Measurements from ENCODE around the gene TCEAL3.
"Not testable (repeated sequence)": the region's sequence is repeated elsewhere in the genome, so short reads cannot be mapped to it uniquely, and the experiment has no call there.

The TCEAL3 gene, protein sequence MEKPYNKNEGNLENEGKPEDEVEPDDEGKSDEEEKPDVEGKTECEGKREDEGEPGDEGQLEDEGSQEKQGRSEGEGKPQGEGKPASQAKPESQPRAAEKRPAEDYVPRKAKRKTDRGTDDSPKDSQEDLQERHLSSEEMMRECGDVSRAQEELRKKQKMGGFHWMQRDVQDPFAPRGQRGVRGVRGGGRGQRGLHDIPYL

DNA sequence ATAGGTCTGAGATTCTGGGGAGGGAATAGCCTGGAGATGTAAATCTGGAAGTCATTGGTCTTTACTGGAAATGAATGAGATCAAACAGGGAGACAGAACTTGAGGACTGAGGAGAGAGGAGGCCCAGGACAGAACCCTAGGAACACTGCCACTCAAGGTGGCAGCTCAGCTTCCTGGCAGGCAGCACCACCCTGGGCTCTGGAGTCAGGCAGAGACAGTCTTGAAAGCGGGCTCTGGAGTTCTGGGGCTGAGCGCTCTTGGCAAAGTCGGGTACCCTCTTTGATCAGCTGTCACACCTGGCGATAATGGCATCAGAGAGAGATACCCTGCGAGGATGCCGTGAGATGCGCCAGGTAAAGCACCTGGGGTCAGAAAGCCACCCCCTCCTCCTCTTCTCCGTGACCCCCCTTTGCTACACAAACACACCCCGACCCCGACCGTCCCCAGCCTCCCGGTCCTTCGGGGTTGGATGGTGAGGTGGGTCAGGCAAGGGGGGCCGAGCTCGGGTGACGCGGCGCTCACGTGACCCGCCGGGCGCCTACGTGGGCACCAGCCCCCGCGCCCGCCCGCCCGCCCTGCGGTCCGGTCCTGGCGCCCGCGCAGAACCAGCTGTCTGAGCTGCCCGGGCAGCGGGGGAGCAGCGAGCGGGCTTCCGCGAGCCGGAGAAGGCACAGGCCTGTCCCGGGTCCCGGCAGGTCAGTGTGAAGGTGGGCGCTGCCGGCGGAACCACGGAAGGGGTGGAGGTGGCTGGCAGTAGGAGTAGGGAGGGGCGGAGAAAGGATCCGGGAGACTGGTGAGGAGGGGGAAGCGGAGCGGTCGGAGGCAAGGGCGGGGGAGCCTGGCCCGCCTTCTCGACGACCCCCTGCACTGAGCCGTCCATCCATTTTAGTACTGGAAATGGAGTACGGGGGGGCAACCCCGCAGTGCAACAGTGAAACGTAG lies at the start of gene TCEAL3:
TCEAL3 (plus strand) TSS at position 600 of the 942 bp plus-strand sequence. CDS start 1,102 bp downstream, outside the sequence.
- peak; percentile 19 for DNase-seq

DNA sequence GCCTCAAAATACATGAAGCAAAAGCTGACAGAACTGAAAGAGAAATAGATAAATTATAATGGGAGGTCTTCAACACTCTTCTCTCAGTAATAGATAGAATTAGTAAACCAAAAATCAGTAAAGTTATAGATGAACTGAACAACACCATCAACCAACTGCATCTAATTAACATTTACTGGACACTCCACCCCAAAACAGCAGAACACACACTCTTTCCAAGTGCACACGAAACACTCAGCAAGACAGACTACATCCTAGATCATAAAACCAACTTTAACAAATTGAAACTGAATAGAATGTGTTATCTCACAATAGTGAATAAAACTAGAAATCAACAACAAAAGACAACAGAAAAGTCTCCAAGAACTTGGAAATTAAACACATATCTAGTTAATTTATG lies 47.5 kb upstream of the TCEAL3 start:
- no peak for DNase-seq

DNA sequence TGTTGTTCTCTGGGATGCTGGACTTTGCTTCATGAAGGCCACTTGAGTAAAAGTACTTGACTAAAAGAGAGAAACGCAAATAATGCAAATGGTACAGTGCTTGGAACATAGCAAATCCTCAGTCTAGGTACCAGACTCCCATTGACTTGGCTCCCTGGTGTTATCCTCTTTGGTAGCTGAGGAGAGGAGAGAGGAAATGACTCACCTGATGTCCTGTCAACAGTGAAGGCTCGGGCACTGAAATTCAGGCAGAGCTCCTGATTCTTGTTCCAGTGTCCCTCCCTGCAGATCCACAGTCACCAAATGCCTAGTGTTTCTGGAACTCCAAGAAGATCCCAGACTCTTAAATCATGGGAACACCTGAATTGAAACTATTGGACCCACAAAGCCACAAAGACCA lies 45.0 kb upstream of the TCEAL3 start:
- no peak for DNase-seq

DNA sequence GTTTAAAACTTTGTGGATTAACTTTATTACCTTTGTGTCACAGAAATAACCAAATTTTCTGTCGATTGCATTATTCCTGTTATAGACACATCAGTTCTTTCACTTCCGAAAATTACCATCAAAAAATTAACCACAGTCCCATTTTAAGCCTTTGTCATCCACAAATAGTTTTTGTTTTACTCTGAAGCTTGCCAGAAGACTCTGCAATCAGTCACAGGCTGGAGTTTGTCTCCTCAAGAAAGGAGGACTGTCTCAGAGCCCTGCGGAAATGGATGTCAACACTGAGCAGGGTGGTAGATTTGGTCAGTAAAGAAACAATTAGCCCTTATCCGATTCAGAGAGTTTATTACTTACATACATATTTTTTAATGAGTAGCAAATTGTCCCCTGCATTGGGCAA lies 42.6 kb upstream of the TCEAL3 start:
- DNase-seq: no peak

DNA sequence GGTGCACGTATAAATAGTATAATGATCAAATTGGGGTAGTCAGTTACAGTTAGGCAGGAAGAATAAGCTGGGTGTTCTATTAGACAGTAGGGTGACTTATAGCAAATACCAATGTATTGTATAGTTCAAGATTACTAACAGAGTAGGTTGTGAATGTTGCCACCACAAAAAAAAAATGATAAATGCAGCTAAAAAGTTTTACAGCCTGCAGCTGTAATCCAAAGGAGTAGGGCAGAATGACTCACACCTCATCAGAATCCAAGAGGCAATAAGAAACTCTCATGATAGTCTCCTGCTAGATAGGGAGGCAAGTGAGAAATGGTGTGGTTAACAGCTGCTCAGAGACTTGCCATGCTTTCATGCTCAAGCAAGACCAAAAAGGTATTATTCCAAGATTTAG lies 42.0 kb upstream of the TCEAL3 start:
- DNase-seq: no peak

DNA sequence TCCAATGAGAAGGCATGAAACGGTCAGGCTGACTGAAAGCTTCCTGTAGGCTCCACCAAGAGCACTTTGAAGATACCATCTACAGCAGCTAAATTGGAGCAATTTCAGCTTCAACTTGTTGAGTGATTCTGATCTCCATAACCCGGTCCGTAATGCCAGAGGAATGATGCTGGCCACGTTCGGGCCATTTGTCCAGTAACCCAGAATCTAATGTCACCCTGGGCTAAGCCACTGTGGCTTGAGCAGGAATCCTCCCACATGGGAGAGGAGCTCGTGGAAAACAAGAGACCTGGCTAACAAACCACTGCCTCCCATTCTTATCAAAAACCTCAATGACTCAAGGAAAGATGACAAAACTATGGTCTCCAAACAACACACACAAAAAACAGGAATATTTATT lies 36.6 kb upstream of the TCEAL3 start:
- DNase-seq: no peak

DNA sequence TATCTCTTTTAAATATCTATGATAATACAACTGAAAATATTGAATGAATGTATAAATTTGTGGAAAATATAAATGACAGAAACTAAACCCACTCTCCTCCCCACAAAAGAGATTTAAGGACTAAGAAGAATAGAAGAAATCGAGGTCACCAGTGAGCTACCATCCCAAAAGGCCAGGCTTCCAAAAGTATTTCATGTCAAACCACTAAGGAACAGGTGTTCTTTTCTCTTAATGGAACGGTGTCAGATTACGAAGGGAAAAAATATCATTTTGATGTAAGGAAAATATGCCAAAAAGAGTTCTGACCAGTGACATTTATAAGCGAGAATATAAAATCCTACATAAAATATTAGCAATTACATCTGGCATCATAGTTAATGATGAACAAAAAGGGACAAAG lies 36.0 kb upstream of the TCEAL3 start:
- no peak for DNase-seq

DNA sequence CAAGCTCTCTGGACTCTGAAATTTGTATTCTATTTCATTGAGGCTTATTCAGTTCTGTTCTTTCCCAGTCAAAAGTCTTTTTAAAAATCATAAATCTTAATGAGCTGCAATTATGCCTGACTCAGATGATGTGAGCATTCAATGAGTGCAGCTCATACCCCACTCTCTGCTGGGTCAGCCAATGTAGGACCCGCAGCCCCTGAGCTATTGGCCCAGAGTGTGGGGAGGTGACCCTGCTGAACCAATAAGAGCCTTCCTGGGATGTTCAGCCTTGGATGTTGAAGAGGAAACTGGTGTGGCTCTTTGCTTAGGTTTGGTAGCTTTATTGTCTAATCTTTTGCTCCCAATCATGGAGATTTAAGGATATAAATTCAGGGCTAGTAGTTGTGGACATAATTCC lies 34.6 kb upstream of the TCEAL3 start:
- no peak for DNase-seq

DNA sequence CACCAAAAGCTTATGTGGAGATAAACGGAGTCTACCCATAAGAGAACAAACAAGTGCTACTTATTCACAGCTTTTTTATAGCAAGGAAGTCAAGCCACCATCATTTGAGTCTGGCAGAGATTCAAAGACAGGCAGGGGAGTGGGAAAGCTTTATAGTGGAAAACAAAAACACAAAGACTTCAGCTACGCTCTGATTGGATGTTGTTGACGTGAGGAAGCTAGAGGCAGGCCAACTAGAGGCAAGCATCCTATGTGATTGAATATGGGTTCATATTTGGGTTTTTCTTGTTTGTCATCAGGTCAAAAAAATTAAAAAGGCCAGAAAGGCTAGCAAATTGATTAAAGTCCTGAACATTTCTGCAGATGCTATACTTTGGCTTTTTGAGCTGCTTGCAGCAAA lies 23.2 kb upstream of the TCEAL3 start:
- DNase-seq: peak; percentile 28

DNA sequence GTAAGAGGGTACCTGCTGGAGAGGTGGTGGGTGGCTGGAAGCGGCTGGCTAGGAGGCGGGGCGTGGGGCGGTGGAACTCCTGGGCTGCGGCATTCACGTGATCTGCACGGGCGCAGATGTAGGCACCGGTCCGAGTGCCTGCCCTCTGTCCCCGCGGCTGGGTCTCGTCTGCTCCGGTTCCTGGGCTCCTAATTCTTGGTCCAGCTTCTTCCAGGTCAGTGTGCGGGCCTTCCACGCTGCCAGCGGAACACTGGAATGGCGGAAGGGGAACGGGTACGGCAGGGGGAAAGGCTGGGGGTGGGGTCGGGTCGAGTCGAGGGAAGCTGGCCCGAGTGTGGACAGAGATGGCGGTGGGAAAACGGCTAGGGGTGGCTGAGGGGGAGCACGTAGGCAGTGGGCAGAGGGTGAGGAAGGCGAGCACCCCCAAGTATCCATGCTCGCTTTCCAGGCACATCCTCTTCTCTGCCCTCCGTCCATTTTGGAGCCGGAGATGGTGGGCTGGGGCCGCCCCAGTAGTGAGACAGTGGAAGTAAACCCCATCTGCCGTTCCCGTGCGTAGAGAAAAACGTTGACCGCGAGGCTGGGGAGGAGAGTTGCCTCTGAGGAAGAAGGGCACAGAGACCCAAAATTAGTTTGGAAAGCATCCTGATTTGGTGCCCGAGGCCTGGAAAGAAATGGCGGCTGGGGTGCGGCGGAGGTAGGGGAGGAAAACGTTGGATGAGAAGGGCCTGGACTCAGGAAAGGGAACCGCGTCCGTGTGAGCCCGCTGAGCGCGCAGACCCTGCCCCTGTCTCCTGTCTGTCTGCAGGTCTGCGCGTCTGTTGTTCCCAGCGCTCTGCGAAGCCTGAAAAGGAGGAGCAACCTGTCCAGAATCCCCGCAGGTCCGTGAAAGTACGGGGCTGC lies 22.1 kb upstream of the TCEAL3 start, which contains the start of gene TCEAL4:
TCEAL4 (plus strand) TSS at position 105 of the 903 bp plus-strand sequence. CDS start 1,161 bp downstream, outside the sequence.
- DNase-seq: peak; percentile 45

DNA sequence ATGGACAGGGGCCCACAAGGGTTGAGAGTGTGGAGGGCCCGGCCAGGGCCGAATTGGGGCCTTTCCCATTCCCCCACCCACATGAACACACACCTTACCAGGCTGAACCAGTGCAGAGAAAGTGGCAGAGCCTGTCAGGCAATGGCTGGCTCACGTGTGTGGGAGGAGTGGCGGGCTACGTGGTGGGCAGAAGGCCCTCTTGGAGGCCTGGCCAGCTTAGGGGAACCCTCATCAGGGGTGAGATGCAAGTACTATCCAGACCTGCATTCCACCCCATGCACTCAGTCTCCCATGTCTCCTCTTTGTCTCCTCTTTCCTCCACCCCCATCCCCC lies 21.5 kb upstream of the TCEAL3 start:
- DNase-seq: no peak

DNA sequence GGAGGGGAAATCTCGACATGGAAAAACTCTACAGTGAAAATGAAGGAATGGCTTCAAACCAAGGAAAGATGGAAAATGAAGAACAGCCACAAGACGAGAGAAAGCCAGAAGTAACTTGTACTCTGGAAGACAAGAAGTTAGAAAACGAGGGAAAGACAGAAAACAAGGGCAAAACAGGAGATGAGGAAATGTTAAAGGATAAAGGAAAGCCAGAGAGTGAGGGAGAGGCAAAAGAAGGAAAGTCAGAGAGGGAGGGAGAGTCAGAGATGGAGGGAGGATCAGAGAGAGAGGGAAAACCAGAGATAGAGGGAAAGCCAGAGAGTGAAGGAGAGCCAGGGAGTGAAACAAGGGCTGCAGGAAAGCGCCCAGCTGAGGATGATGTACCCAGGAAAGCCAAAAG lies 21.1 kb upstream of the TCEAL3 start:
- DNase-seq: no peak

DNA sequence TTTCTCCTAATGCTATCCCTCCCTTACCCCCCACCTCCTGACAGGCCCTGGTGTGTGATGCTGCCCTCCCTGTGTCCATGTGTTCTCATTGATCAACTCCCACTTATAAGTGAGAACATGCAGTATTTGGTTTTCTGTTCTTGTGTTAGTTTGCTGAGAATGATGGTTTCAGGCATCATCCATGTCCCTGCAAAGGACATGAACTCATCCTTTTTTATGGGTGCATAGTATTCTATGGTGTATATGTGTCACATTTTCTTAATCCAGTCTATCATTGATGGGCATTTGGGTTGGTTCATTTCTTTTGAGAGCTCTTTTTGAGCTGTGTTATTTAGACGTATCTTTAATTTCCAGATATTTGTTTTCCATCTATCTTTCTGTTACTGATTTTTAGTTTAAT lies 15.5 kb upstream of the TCEAL3 start:
- not testable (repeated sequence) for DNase-seq

DNA sequence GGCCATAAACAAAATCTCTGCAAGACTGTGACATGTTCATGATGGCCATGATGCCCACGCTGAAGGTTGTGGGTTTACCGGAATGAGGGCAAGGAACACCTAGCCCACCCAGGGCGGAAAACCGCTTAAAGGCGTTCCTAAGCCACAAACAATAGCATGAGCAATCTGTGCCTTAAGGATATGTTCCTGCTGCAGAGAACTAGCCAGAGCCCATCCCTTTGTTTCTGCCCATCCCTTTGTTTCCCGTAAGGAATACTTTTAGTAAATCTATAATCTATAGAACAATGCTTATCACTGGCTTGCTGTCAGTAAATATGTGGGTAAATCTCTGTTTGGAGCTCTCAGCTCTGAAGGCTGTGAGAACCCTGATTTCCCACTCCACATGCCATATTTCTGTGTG lies 12.6 kb upstream of the TCEAL3 start:
- not testable (repeated sequence) for DNase-seq

DNA sequence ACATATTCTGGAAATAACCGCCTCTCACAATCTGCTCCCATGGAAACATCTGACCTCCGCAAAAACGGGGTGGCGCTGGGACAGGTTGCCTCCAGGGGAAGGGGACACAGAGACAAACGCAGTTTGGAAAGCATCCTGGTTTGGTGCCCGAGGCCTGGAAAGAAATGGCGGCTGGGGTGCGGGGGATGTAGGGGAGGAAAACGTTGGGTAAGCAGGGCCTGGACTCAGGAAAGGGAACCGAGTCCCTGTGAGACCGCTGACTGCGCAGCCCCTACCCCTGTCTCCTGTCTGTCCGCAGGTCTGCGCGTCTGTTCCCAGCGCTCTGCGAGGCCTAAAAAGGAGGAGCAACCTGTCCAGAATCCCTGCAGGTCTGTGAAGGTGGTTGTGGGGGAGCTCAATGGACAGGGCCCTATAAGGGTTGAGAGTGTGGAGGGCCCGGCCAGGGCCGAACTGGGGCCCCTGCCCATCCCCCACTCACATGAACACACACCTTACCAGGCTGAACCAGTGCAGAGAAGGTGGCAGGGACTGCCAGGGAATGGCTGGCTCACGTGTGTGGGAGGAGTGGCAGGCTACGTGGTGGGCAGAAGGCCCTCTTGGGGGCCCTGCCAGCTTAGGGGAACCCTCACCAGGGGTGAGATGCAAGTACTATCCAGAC lies 672 bp downstream of the TCEAL3 start:
- DNase-seq: no peak

DNA sequence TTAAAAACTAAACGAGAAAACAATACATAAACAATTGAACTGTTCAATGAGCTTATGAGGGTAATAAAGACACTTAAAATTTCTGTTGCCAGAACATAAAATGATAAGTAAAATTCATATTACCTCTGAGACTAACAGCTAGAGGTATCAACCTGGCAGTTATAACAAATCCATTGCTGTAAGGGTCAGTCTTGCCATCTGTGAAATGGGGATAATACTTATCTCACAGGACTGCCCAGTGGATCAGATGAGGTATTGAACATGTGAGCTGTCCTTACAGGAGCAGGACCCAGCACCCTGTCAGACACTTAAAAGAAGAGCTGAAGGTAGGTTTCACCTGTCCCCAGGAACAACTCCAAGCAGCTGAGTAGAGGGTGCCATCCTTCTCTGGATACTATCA lies 2.5 kb downstream of the TCEAL3 start:
- DNase-seq: no peak

DNA sequence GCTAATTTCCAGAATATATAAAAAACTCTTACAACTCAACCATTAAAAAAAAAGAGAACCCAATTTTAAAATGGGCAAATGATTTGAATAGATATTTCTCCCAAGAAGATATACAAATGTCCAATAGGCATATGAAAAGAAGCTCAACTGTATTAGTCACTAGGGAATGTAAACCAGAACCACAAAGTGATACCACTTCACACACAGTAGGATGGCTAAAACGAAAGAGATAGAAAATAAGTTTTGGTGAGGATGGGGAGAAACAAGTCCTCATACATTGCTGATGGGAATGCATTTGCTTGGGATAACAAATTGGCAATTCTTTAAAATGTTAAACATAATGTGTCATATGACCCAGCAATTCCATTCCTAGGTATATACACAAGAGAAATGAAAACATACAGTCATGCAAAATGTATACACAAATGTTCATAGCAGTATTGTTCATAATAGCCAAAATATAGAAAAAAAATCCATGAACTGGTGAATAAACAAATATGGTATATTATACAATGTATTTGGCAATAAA lies 5.7 kb downstream of the TCEAL3 start:
- DNase-seq: no peak

DNA sequence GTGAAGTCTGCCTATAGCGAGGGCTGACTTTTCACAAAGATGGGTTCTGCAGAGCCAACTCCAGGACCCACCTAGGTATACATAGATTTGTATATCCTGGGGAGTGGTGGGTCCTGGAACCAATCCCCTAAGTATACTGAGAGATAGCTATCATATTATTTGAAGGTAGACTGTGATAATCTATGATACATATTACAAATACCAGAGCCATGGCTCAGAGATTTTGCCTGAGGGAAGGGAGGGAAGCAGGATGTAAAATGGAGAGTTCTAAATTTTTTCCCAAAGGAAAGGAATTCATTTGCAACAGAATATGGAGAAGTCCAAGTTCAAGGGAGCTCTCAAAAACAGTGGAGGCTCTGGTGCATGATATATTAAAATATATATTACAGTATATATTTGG lies 7.2 kb downstream of the TCEAL3 start:
- no peak for DNase-seq

DNA sequence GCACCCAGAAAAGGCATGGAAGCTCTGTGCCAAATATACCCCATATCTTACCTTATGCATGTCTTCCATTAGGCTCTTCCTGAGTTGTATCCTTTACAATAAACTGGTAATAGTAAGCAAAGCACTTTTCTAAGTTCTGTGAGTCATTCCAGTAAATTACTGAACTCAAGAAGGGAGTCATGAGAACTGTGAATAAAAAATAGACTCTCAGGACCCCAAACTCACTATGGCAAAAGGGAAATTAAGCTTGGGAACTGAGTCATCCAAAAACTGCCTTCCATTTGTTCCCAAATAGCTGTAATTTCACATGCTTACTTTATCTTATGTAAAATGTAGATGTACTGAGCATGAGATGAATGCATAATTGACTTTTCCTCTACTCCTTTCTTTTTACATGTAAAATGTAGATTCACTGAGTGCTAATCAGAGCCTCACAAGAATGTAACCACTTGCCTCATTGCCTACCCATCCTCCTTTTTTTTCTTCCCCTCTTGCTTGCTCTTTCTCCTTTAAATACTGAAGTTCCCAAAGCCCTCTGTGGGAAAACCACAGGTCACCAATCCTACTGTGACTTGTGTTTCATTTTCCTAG lies 8.1 kb downstream of the TCEAL3 start:
- DNase-seq: no peak

DNA sequence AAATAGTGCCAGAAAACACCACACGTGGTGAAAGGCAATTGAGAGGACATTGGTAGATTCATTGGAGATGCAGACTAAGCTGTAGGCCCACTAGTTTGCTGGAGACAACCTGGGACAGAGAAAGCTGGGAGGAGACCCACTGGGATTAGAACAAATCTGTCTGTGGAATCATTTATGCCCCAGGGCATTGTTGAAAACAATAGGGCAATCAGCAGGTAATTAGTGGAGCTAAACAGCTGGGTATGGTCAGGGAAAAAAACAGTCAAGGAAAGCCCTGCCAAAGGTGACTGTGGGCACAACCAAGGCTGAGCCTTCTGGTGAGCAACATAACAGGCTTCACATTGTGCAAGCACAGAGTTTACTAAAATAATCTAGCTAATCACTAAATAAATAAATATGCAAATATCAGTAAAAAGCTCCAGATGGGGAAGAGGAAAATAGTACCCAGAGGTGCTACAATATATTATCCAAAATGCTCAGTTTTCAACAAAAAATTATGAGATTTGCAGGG lies 9.0 kb downstream of the TCEAL3 start:
- DNase-seq: peak; percentile 5

DNA sequence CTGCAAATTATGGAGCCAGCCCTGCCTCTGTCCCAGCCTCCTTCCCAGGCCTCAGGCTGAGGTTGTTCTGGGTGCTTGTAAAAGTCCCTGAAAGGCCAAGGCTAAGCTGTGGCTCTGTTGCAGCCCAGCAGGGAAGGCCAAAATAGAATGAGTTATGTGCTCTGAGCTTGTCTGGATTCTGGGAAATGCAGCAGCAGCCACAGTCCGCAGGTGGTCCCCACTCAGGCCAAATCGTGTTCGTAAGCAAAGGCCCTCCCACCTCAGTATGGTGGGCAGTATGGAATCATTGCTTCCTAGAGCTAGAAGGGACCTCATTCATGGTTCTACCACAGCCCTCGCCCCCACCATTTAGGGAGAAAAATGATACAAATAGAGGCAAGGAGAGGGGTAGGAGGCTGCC lies 16.3 kb downstream of the TCEAL3 start:
- no peak for DNase-seq

DNA sequence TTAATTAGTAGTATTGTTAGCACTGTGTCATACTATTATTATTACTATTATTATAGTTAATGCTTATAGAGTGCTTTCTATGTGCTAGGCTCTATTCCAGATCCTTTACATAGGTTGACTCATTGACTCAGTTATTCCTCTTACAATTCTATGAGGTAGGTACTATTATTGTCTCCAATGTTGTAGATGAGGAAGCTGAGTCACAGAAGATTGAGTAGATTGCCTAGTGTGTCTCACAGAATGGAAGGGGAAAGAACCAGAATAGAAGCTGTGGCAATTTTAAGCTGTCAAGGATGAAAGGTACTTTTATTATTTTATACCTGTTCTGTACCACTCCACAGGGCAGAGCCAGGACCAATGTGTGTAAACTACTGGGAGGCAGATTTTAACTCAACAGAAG lies 19.1 kb downstream of the TCEAL3 start:
- DNase-seq: no peak

Data from COR-L47 (cell line).